ENCODE data around the gene ASB18. TPM values are rescaled to one million over a fixed set of nuclear protein-coding genes. Genes with fewer than 3 reads are reported as not detected.

ASB18 gene
- total RNA-seq, 2 donors from 2014 or later = not detected

DNA sequence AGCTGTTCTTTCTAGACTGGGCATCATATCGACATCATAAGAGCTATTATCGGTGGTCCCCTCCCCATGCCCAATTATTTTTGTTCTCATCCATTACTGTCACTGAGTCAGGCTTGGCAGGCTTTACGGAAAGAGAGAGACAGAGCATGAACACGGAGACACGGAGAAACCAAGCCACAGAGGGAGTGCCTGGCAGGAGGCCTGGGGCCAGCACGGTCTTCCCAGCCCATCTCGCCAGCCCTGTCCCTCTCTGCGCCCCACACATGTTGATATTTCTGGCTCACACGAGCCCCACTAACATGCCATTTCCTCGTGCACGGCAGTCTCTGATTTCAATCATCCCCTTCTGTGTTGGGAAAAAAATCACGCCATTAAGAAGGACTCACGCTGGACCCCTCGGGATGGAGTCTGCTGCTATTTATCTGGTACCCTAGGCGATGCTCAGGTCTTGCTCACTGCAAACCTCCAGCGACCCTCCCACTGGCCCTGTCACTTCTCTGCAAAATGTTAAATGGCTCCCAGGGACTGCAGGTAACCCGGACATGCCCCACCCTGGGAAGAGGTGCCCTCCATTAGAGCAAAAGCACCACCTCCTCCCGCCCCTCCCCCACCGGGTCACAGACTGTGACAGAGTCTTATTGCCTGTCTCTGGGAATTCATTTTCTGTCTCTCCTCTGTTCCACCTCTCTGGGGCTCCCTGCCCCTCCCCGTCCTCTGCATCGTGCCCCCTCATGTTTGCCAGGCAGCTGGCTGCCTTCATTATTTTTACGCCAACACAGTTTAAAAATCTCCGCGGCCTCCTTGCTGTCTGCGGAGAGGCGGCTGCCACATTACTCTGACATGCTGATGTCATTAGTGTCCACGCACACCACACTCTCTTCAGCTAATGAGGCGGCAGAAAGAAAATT, 55.9 kb downstream of the ASB18 start:
- Histone ChIP-seq H3K4me1 (ENCODE audit: control insufficient read depth, insufficient read depth, low read length) (no peaks in the 10 kb centered on the region), H3K9me3 (ENCODE audit: control insufficient read depth, low read length) (no peaks in the 10 kb centered on the region), H3K4me3 (ENCODE audit: low read length) (no peak overlapping the region), H3K27me3 (ENCODE audit: control insufficient read depth, insufficient read depth, low read length, poor library complexity, severe bottlenecking) (no peaks in the 10 kb centered on the region), H3K9ac (ENCODE audit: extremely low read depth, low read length, poor library complexity, severe bottlenecking) (no peak overlapping the region), H3K27ac (ENCODE audit: low read depth, low read length) (no peak overlapping the region), H3K36me3 (ENCODE audit: control insufficient read depth, insufficient read depth, low read length) (no peaks in the 10 kb centered on the region)
- Mint-ChIP-seq H3K27me3 (ENCODE audit: insufficient read depth) (peaks cover 8% of the 10 kb centered on the region), H3K27ac (no peak overlapping the region), H3K36me3 (ENCODE audit: low read depth) (no peaks in the 10 kb centered on the region), H3K4me3 (no peak overlapping the region), H3K4me1 (peaks cover 2% of the 10 kb centered on the region), H3K9me3 (peaks cover 2% of the 10 kb centered on the region)
- DNase-seq = no peak
- 86 to 87% methylated on average over 20 to 28 of the region's 28 CpGs for WGBS, 2 experiments (ENCODE audit: insufficient coverage in 1 of 2, insufficient read length in 1 of 2)
- TF ChIP-seq, protein P1, sequence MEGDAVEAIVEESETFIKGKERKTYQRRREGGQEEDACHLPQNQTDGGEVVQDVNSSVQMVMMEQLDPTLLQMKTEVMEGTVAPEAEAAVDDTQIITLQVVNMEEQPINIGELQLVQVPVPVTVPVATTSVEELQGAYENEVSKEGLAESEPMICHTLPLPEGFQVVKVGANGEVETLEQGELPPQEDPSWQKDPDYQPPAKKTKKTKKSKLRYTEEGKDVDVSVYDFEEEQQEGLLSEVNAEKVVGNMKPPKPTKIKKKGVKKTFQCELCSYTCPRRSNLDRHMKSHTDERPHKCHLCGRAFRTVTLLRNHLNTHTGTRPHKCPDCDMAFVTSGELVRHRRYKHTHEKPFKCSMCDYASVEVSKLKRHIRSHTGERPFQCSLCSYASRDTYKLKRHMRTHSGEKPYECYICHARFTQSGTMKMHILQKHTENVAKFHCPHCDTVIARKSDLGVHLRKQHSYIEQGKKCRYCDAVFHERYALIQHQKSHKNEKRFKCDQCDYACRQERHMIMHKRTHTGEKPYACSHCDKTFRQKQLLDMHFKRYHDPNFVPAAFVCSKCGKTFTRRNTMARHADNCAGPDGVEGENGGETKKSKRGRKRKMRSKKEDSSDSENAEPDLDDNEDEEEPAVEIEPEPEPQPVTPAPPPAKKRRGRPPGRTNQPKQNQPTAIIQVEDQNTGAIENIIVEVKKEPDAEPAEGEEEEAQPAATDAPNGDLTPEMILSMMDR (conservative IDR thresholded peaks at IDR 0.05) = no peak

GRCh38 chr2:236207472-236207871, 56.7 kb downstream of the ASB18 start:
- no peaks in the 10 kb centered on the region for H3K4me1 ChIP-seq (ENCODE audit: control insufficient read depth, insufficient read depth, low read length)
- Mint-ChIP-seq H3K36me3 (ENCODE audit: low read depth) (no peaks in the 10 kb centered on the region), H3K27ac (no peak overlapping the region), H3K4me3 (no peak overlapping the region), H3K4me1 (peaks cover 2% of the 10 kb centered on the region), H3K9me3 (peaks cover 2% of the 10 kb centered on the region), H3K27me3 (ENCODE audit: insufficient read depth) (peaks cover 8% of the 10 kb centered on the region)
- H3K9me3 ChIP-seq (ENCODE audit: control insufficient read depth, low read length) = no peaks in the 10 kb centered on the region
- no peak overlapping the region for H3K27ac ChIP-seq (ENCODE audit: low read depth, low read length)
- TF ChIP-seq, protein P1 (conservative IDR thresholded peaks at IDR 0.05) = no peak
- no peaks in the 10 kb centered on the region for H3K27me3 ChIP-seq (ENCODE audit: control insufficient read depth, insufficient read depth, low read length, poor library complexity, severe bottlenecking)
- DNase-seq = no peak
- H3K36me3 ChIP-seq (ENCODE audit: control insufficient read depth, insufficient read depth, low read length) = no peaks in the 10 kb centered on the region
- H3K9ac ChIP-seq (ENCODE audit: extremely low read depth, low read length, poor library complexity, severe bottlenecking) = no peak overlapping the region
- 93 to 95% methylated on average over 8 to 11 of the region's 11 CpGs for WGBS, 2 experiments (ENCODE audit: insufficient coverage in 1 of 2, insufficient read length in 1 of 2)
- no peak overlapping the region for H3K4me3 ChIP-seq (ENCODE audit: low read length)

GRCh38 chr2:236205867-236206645, 58.1 kb downstream of the ASB18 start:
- Histone ChIP-seq H3K9ac (ENCODE audit: extremely low read depth, low read length, poor library complexity, severe bottlenecking) (no peak overlapping the region), H3K27ac (ENCODE audit: low read depth, low read length) (no peak overlapping the region), H3K4me1 (ENCODE audit: control insufficient read depth, insufficient read depth, low read length) (no peaks in the 10 kb centered on the region), H3K9me3 (ENCODE audit: control insufficient read depth, low read length) (no peaks in the 10 kb centered on the region), H3K27me3 (ENCODE audit: control insufficient read depth, insufficient read depth, low read length, poor library complexity, severe bottlenecking) (no peaks in the 10 kb centered on the region), H3K4me3 (ENCODE audit: low read length) (no peak overlapping the region), H3K36me3 (ENCODE audit: control insufficient read depth, insufficient read depth, low read length) (no peaks in the 10 kb centered on the region)
- peaks cover 4% of the 10 kb centered on the region for H3K27me3 Mint-ChIP-seq (ENCODE audit: insufficient read depth)
- peaks cover 2% of the 10 kb centered on the region for H3K4me1 Mint-ChIP-seq
- H3K27ac Mint-ChIP-seq = no peak overlapping the region
- no peaks in the 10 kb centered on the region for H3K36me3 Mint-ChIP-seq (ENCODE audit: low read depth)
- H3K4me3 Mint-ChIP-seq = no peak overlapping the region
- TF ChIP-seq, protein P1 (conservative IDR thresholded peaks at IDR 0.05) = no peak
- WGBS, 2 experiments (ENCODE audit: insufficient coverage in 1 of 2, insufficient read length in 1 of 2) = 83 to 85% methylated on average over 1 to 2 of the region's 2 CpGs
- DNase-seq = no peak
- H3K9me3 Mint-ChIP-seq = peaks cover 2% of the 10 kb centered on the region

Measured in endodermal cell (in vitro differentiated cells).